Keratinocyte (primary cell): ENCODE results near the gene ITGB6. TPM values are rescaled to one million over a fixed set of nuclear protein-coding genes. Genes with fewer than 3 reads are reported as not detected.

Experiments
- DNase-seq: peaks from one replicate; pipeline ENCODE4 v3.0.0-alpha.2; 2011; ENCODE audit warnings: low read depth, missing footprints, low spot score
- FAIRE-seq: peaks from 2 replicates; lab custom pipeline; 2011; peaks lifted over from hg19 to GRCh38; lab: Jason Lieb, UNC
- H2AFZ ChIP-seq: 2 replicates; pipeline ENCODE4 v1.6.0; 2012; ENCODE audit warnings: low read length, control low read depth, inconsistent platforms; ENCODE audit not compliant: control insufficient read depth
- H3K27ac ChIP-seq: 2 replicates; pipeline ENCODE4 v1.5.1; 2011; ENCODE audit warnings: low read length; ENCODE audit not compliant: control insufficient read depth, insufficient read depth
- H3K27me3 ChIP-seq: 3 replicates; pipeline ENCODE4 v1.6.0; 2011; ENCODE audit warnings: low read length; ENCODE audit not compliant: control insufficient read depth, insufficient read depth; ENCODE audit errors: extremely low read depth
- H3K36me3 ChIP-seq, 2 experiments: 2 replicates in 1 of 2; 3 replicates in 1 of 2; pipeline ENCODE4 v1.5.1; 2011; ENCODE audit warnings: low read length in 2 of 2, mild to moderate bottlenecking in 1 of 2; ENCODE audit not compliant: control insufficient read depth in 2 of 2, insufficient read depth in 2 of 2; ENCODE audit errors: extremely low read depth in 1 of 2
- H3K4me1 ChIP-seq: 3 replicates; pipeline ENCODE4 v1.5.1; 2011; ENCODE audit warnings: low read length; ENCODE audit not compliant: control insufficient read depth, insufficient read depth; ENCODE audit errors: extremely low read depth
- H3K4me2 ChIP-seq: 3 replicates; pipeline ENCODE4 v1.6.0; 2011; ENCODE audit warnings: low read depth, low read length; ENCODE audit not compliant: control insufficient read depth, insufficient read depth; ENCODE audit errors: extremely low read depth
- H3K4me3 ChIP-seq, 3 experiments: fragments of 200-600 bp in 1 of 3; sonication (generic) in 1 of 3; 2 replicates in 2 of 3; 3 replicates in 1 of 3; pipeline ENCODE4 v1.5.1; 2011 to 2016; ENCODE audit warnings: low read length in 3 of 3, mild to moderate bottlenecking in 3 of 3, control low read depth in 2 of 3, inconsistent platforms in 1 of 3, low read depth in 1 of 3, mixed read lengths in 1 of 3, mixed run types in 1 of 3, moderate library complexity in 1 of 3; ENCODE audit not compliant: control insufficient read depth in 2 of 3, insufficient read depth in 2 of 3; ENCODE audit errors: extremely low read depth in 1 of 3
- H3K79me2 ChIP-seq: 2 replicates; pipeline ENCODE4 v1.6.0; 2012; ENCODE audit warnings: low read length; ENCODE audit not compliant: control insufficient read depth, insufficient read depth
- H3K9ac ChIP-seq: 3 replicates; pipeline ENCODE4 v1.6.0; 2011; ENCODE audit warnings: low read length; ENCODE audit not compliant: control insufficient read depth, insufficient read depth; ENCODE audit errors: extremely low read depth
- H3K9me1 ChIP-seq: 3 replicates; pipeline ENCODE4 v1.6.0; 2011; ENCODE audit warnings: low read length; ENCODE audit not compliant: control insufficient read depth, insufficient read depth; ENCODE audit errors: extremely low read depth
- H3K9me3 ChIP-seq: 2 replicates; pipeline ENCODE4 v1.5.1; 2012; ENCODE audit warnings: low read depth, low read length; ENCODE audit not compliant: control insufficient read depth
- H4K20me1 ChIP-seq: 3 replicates; pipeline ENCODE4 v1.6.0; 2011; ENCODE audit warnings: low read length; ENCODE audit not compliant: control insufficient read depth, insufficient read depth; ENCODE audit errors: extremely low read depth
- EZH2 ChIP-seq: IDR thresholded peaks from one replicate; pipeline ENCODE4 v1.6.1; 2012; ENCODE audit warnings: inconsistent platforms, mild to moderate bottlenecking, low read length, moderate library complexity
- dilution Hi-C: fragments of 300-500 bp; cut with MboI; formaldehyde crosslinking; loops from one replicate; pipeline ENCODE4 v1.7.0; 2020; ENCODE audit warnings: low sequenced_read_pairs; ENCODE audit not compliant: extremely low pct_ligation_motif_present
- polyA plus RNA-seq, 5 experiments: library from polyadenylated mRNA; depleted of rRNA in 3 of 5; stranded (reverse) in 3 of 5; stranded (forward) in 1 of 5; unstranded in 1 of 5; fragments of >200 nt; gene quantifications; 1 replicate in 1 of 5; 2 replicates in 3 of 5; 3 replicates in 1 of 5; pipeline versions ENCODE4 v1.2.1 to v1.2.3, GENCODE V29; 2011 to 2012; ENCODE audit warnings: missing spikeins in 2 of 5, low read depth in 1 of 5, low replicate concordance in 1 of 5
- TF ChIP-seq, protein P1 (sequence below), 3 experiments: IDR thresholded peaks in 1 of 3; conservative IDR thresholded peaks in 1 of 3; optimal IDR thresholded peaks in 1 of 3; 2 replicates in 2 of 3; 3 replicates in 1 of 3; pipeline versions ENCODE3 to v1.5.1; 2011; ENCODE audit warnings: low read length in 3 of 3, mild to moderate bottlenecking in 3 of 3, moderate library complexity in 2 of 3, control low read depth in 1 of 3, inconsistent platforms in 1 of 3; ENCODE audit not compliant: insufficient read depth in 2 of 3; ENCODE audit errors: extremely low read depth in 1 of 3

ITGB6 gene
- polyA plus RNA-seq, 1 donor (not counting 4 experiments of a cell fraction or from before 2014, with no cell fraction given): 183 TPM

- TF ChIP-seq, protein P1, sequence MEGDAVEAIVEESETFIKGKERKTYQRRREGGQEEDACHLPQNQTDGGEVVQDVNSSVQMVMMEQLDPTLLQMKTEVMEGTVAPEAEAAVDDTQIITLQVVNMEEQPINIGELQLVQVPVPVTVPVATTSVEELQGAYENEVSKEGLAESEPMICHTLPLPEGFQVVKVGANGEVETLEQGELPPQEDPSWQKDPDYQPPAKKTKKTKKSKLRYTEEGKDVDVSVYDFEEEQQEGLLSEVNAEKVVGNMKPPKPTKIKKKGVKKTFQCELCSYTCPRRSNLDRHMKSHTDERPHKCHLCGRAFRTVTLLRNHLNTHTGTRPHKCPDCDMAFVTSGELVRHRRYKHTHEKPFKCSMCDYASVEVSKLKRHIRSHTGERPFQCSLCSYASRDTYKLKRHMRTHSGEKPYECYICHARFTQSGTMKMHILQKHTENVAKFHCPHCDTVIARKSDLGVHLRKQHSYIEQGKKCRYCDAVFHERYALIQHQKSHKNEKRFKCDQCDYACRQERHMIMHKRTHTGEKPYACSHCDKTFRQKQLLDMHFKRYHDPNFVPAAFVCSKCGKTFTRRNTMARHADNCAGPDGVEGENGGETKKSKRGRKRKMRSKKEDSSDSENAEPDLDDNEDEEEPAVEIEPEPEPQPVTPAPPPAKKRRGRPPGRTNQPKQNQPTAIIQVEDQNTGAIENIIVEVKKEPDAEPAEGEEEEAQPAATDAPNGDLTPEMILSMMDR (optimal IDR thresholded peaks at IDR 0.05 in 1 of 3, IDR thresholded peaks at IDR 0.05 in 1 of 3, conservative IDR thresholded peaks at IDR 0.05 in 1 of 3; ENCODE audit: extremely low read depth in 1 of 3, insufficient read depth in 2 of 3, low read length in 3 of 3): no peak
- TF ChIP-seq EZH2: no peak
- DNase-seq: no peak
- peak overlapping the region; percentile 74 for H3K4me2 ChIP-seq
- FAIRE-seq: peak; percentile 80
- H3K36me3 ChIP-seq: no peaks in the 10 kb centered on the region
- H3K27ac ChIP-seq: peak overlapping the region; percentile 95
- H3K9me1 ChIP-seq: no peaks in the 10 kb centered on the region
- dilution Hi-C loops: no loop called here
- H3K79me2 ChIP-seq: no peaks in the 10 kb centered on the region
- H3K27me3 ChIP-seq: no peaks in the 10 kb centered on the region
- H4K20me1 ChIP-seq: no peaks in the 10 kb centered on the region
- H2AFZ ChIP-seq: no peak overlapping the region
- H3K4me1 ChIP-seq: peaks cover 71% of the 10 kb centered on the region
- H3K9me3 ChIP-seq: no peaks in the 10 kb centered on the region
- H3K9ac ChIP-seq: peak overlapping the region; percentile 74
- H3K4me3 ChIP-seq: peak overlapping the region in 2 of 3 experiments; percentile 11 to 42
These were observed 28.3 kb upstream of the ITGB6 start for GRCh38 chr2:160228141-160228917.

DNA sequence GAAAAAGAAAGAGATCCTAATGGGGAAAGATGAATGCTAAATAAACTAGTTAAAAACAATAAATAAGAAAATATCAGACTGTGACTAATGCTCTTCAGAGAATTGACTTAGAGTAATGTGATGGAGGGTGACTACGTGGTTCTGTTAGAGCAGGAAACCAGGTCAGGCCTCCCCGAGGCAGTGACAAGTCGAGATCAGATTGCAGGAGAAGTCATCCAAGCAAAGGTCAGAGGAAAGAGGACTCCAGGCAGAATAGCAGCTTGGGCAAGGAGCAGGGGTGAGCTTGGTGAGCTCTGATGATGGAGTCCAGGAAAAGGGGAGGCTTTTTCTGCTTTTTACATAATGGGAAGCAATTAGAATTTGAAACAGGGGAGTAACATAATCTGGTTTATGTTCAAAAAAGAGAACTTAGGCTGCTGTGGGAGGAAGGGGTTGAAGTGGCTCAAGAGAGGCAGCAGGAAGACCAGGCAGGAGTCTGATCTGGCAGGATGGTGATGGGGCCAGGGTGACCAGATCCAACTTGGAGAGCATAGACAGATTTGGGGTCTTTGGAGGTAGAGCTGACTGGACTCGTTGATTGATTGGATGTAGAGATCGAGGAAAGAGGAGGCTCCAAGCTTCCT lies 27.3 kb upstream of the ITGB6 start:
- dilution Hi-C loops: no loop called here
- H3K36me3 ChIP-seq: no peaks in the 10 kb centered on the region
- H3K4me3 ChIP-seq: peak overlapping the region; percentile 13 to 42 (median 22)
- H3K27ac ChIP-seq: peak overlapping the region; percentile 95
- no peaks in the 10 kb centered on the region for H3K27me3 ChIP-seq
- no peak overlapping the region for H2AFZ ChIP-seq
- FAIRE-seq: peak; percentile 62
- no peak for DNase-seq
- peaks cover 81% of the 10 kb centered on the region for H3K4me1 ChIP-seq
- H3K9me1 ChIP-seq: no peaks in the 10 kb centered on the region
- H3K79me2 ChIP-seq: no peaks in the 10 kb centered on the region
- H3K9me3 ChIP-seq: no peaks in the 10 kb centered on the region
- TF ChIP-seq, protein P1 (optimal IDR thresholded peaks at IDR 0.05 in 1 of 3, IDR thresholded peaks at IDR 0.05 in 1 of 3, conservative IDR thresholded peaks at IDR 0.05 in 1 of 3; ENCODE audit: extremely low read depth in 1 of 3, insufficient read depth in 2 of 3, low read length in 3 of 3): no peak
- no peak for TF ChIP-seq EZH2
- H3K4me2 ChIP-seq: peak overlapping the region; percentile 74
- peak overlapping the region; percentile 74 for H3K9ac ChIP-seq
- H4K20me1 ChIP-seq: no peaks in the 10 kb centered on the region
